ENCODE data around the gene GPR21. TPM values are rescaled to one million over a fixed set of nuclear protein-coding genes. Genes with fewer than 3 reads are reported as not detected.

Gene GPR21
- total and polyA plus RNA-seq, 2 donors (not counting 1 experiment from before 2014, with no cell fraction given) = 0.66 to 1.2 TPM

DNA sequence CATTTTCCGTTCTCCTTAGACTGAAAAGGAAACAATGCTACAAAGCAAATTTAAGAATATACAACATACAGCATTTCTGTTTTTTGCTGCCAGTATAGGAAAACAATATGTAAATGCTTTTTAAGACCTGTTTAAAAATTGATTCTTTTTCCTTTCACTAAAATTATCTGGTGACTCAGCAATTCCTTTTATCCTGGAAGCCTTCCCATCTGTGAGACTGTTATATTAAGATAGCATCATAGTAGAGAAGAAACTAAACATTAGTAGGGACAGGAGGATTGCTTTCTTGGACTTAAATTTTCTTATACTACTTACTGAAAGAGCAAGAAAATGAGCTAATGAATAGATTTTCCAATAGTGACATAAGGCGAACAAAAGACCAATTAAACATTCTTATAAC, 30.0 kb upstream of the GPR21 start:
- H2AFZ ChIP-seq (ENCODE audit: low read length) = no peak overlapping the region
- no peaks in the 10 kb centered on the region for H3K27me3 ChIP-seq (ENCODE audit: control insufficient read depth, insufficient read depth, low read length)
- DNase-seq (ENCODE audit: low read depth in 2 of 2) = peak; percentile 52 to 57
- H3K36me3 ChIP-seq (ENCODE audit: control insufficient read depth, insufficient read depth, low read length) = no peaks in the 10 kb centered on the region
- TF ChIP-seq, protein P1, sequence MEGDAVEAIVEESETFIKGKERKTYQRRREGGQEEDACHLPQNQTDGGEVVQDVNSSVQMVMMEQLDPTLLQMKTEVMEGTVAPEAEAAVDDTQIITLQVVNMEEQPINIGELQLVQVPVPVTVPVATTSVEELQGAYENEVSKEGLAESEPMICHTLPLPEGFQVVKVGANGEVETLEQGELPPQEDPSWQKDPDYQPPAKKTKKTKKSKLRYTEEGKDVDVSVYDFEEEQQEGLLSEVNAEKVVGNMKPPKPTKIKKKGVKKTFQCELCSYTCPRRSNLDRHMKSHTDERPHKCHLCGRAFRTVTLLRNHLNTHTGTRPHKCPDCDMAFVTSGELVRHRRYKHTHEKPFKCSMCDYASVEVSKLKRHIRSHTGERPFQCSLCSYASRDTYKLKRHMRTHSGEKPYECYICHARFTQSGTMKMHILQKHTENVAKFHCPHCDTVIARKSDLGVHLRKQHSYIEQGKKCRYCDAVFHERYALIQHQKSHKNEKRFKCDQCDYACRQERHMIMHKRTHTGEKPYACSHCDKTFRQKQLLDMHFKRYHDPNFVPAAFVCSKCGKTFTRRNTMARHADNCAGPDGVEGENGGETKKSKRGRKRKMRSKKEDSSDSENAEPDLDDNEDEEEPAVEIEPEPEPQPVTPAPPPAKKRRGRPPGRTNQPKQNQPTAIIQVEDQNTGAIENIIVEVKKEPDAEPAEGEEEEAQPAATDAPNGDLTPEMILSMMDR (conservative IDR thresholded peaks at IDR 0.05 in 1 of 2, IDR thresholded peaks at IDR 0.05 in 1 of 2; ENCODE audit: low read depth in 1 of 2, low read length in 2 of 2) = no peak
- TF ChIP-seq EZH2 (IDR thresholded peaks at IDR 0.05; ENCODE audit: low read length, missing control alignments) = no peak
- no peak overlapping the region for H3K4me2 ChIP-seq (ENCODE audit: extremely low read depth, insufficient read depth, low read length)
- no peak overlapping the region for H3K4me3 ChIP-seq (replicated peaks in 1 of 4; ENCODE audit: control extremely low read depth in 1 of 4, insufficient read depth in 1 of 4, low read depth in 3 of 4, low read length in 4 of 4)
- H3K4me1 ChIP-seq (ENCODE audit: control insufficient read depth, extremely low read depth, insufficient read depth, low read length) = peaks cover 4% of the 10 kb centered on the region
- H3K79me2 ChIP-seq (ENCODE audit: control insufficient read depth, insufficient read depth, low read length) = no peaks in the 10 kb centered on the region
- no peaks in the 10 kb centered on the region for H3K9me3 ChIP-seq (ENCODE audit: control insufficient read depth, insufficient read depth, low read depth, low read length)
- H3K27ac ChIP-seq (ENCODE audit: insufficient read depth, low read length) = no peak overlapping the region
- no peaks in the 10 kb centered on the region for H4K20me1 ChIP-seq (ENCODE audit: control insufficient read depth, extremely low read depth, insufficient read depth, low read length)
- no peak overlapping the region for H3K9ac ChIP-seq (ENCODE audit: insufficient read depth, low read length)

- no peak overlapping the region for H2AFZ ChIP-seq (ENCODE audit: low read length)
- H3K4me1 ChIP-seq (ENCODE audit: control insufficient read depth, extremely low read depth, insufficient read depth, low read length) = peaks cover 4% of the 10 kb centered on the region
- H3K4me2 ChIP-seq (ENCODE audit: extremely low read depth, insufficient read depth, low read length) = no peak overlapping the region
- no peaks in the 10 kb centered on the region for H4K20me1 ChIP-seq (ENCODE audit: control insufficient read depth, extremely low read depth, insufficient read depth, low read length)
- H3K27me3 ChIP-seq (ENCODE audit: control insufficient read depth, insufficient read depth, low read length) = no peaks in the 10 kb centered on the region
- H3K9ac ChIP-seq (ENCODE audit: insufficient read depth, low read length) = no peak overlapping the region
- no peak overlapping the region for H3K4me3 ChIP-seq (replicated peaks in 1 of 4; ENCODE audit: control extremely low read depth in 1 of 4, insufficient read depth in 1 of 4, low read depth in 3 of 4, low read length in 4 of 4)
- H3K27ac ChIP-seq (ENCODE audit: insufficient read depth, low read length) = no peak overlapping the region
- no peaks in the 10 kb centered on the region for H3K79me2 ChIP-seq (ENCODE audit: control insufficient read depth, insufficient read depth, low read length)
- H3K9me3 ChIP-seq (ENCODE audit: control insufficient read depth, insufficient read depth, low read depth, low read length) = no peaks in the 10 kb centered on the region
- TF ChIP-seq EZH2 (IDR thresholded peaks at IDR 0.05; ENCODE audit: low read length, missing control alignments) = no peak
- TF ChIP-seq, protein P1 (conservative IDR thresholded peaks at IDR 0.05 in 1 of 2, IDR thresholded peaks at IDR 0.05 in 1 of 2; ENCODE audit: low read depth in 1 of 2, low read length in 2 of 2) = no peak
- peaks cover 5% of the 10 kb centered on the region for H3K36me3 ChIP-seq (ENCODE audit: control insufficient read depth, insufficient read depth, low read length)
- peak in 1 of 2 donors; percentile 8 for DNase-seq (ENCODE audit: low read depth in 2 of 2)
Measured at GRCh38 chr9:123005964-123006363, 27.5 kb upstream of the GPR21 start.

GRCh38 chr9:123007269-123007668, 26.2 kb upstream of the GPR21 start:
- H3K79me2 ChIP-seq (ENCODE audit: control insufficient read depth, insufficient read depth, low read length) = no peaks in the 10 kb centered on the region
- no peak overlapping the region for H3K4me3 ChIP-seq (replicated peaks in 1 of 4; ENCODE audit: control extremely low read depth in 1 of 4, insufficient read depth in 1 of 4, low read depth in 3 of 4, low read length in 4 of 4)
- no peak overlapping the region for H2AFZ ChIP-seq (ENCODE audit: low read length)
- no peak overlapping the region for H3K27ac ChIP-seq (ENCODE audit: insufficient read depth, low read length)
- H3K36me3 ChIP-seq (ENCODE audit: control insufficient read depth, insufficient read depth, low read length) = peaks cover 5% of the 10 kb centered on the region
- H3K4me1 ChIP-seq (ENCODE audit: control insufficient read depth, extremely low read depth, insufficient read depth, low read length) = peaks cover 4% of the 10 kb centered on the region
- no peaks in the 10 kb centered on the region for H3K27me3 ChIP-seq (ENCODE audit: control insufficient read depth, insufficient read depth, low read length)
- no peak for DNase-seq (ENCODE audit: low read depth in 2 of 2)
- no peaks in the 10 kb centered on the region for H3K9me3 ChIP-seq (ENCODE audit: control insufficient read depth, insufficient read depth, low read depth, low read length)
- no peak overlapping the region for H3K9ac ChIP-seq (ENCODE audit: insufficient read depth, low read length)
- no peak for TF ChIP-seq EZH2 (IDR thresholded peaks at IDR 0.05; ENCODE audit: low read length, missing control alignments)
- no peaks in the 10 kb centered on the region for H4K20me1 ChIP-seq (ENCODE audit: control insufficient read depth, extremely low read depth, insufficient read depth, low read length)
- H3K4me2 ChIP-seq (ENCODE audit: extremely low read depth, insufficient read depth, low read length) = no peak overlapping the region

Measured in fibroblast of lung (primary cell).